HepG2 (cell line): Measurements from ENCODE around the gene IFNLR1. TPM values are rescaled to one million over a fixed set of nuclear protein-coding genes. Genes with fewer than 3 reads are reported as not detected.
A peak's percentile ranks its signal among the peaks of the same experiment; 100 is the strongest.

ENCODE experiments used
- ATF7-NPFF ChIP-seq: sonication (generic); formaldehyde crosslinking; IDR thresholded peaks from 2 replicates; pipeline ENCODE4 v1.8.1; 2023; ENCODE audit warnings: mild to moderate bottlenecking, low read depth, missing genetic modification reagents, moderate library complexity
- ATM ChIP-seq: fragments of 450-650 bp; IDR thresholded peaks from 2 replicates; pipeline ENCODE4 v1.7.1; 2017; ENCODE audit warnings: mild to moderate bottlenecking, borderline replicate concordance
- BCLAF1 ChIP-seq: fragments of 450-650 bp; IDR thresholded peaks from 2 replicates; pipeline ENCODE4 v1.6.1; 2017; ENCODE audit warnings: mild to moderate bottlenecking
- MAFG ChIP-seq: sonication (generic); formaldehyde crosslinking; IDR thresholded peaks from 2 replicates; pipeline ENCODE4 v1.5.1; 2020; ENCODE audit warnings: mild to moderate bottlenecking, missing genetic modification reagents
- MEIS2 ChIP-seq: sonication (generic); formaldehyde crosslinking; IDR thresholded peaks from 2 replicates; pipeline ENCODE4 v1.9.0; 2021; ENCODE audit warnings: mild to moderate bottlenecking, missing genetic modification reagents
- NFIB ChIP-seq: sonication (generic); formaldehyde crosslinking; IDR thresholded peaks from 2 replicates; pipeline ENCODE4 v1.9.0; 2021; ENCODE audit warnings: missing genetic modification reagents, mild to moderate bottlenecking, borderline replicate concordance
- NR2F6 ChIP-seq, 2 experiments: IDR thresholded peaks; 2 replicates each; pipeline ENCODE4 v1.6.1; 2016; ENCODE audit warnings: antibody characterized with exemption in 1 of 2, mild to moderate bottlenecking in 1 of 2
- PHF5A ChIP-seq: IDR thresholded peaks from one replicate; pipeline ENCODE4 v1.6.1; 2018; ENCODE audit warnings: low read depth, missing genetic modification reagents; ENCODE audit not compliant: unreplicated experiment
- PRPF4 ChIP-seq: fragments of 200-400 bp; formaldehyde crosslinking; IDR thresholded peaks from 2 replicates; pipeline ENCODE4 v1.6.1; 2016; ENCODE audit warnings: low read length, low read depth; ENCODE audit not compliant: poor library complexity, severe bottlenecking
- RARA ChIP-seq: IDR thresholded peaks from 2 replicates; pipeline ENCODE4 v1.6.1; 2016; ENCODE audit warnings: missing genetic modification reagents, missing compliant biosample characterization
- RXRB ChIP-seq: IDR thresholded peaks from 2 replicates; pipeline ENCODE4 v1.6.1; 2016; ENCODE audit warnings: borderline replicate concordance, missing genetic modification reagents, missing compliant biosample characterization
- STAT5B ChIP-seq: sonication (generic); formaldehyde crosslinking; IDR thresholded peaks from 2 replicates; pipeline ENCODE4 v1.4.0; 2020; ENCODE audit warnings: missing genetic modification reagents
- TFDP1 ChIP-seq: IDR thresholded peaks from 2 replicates; pipeline ENCODE4 v1.6.1; 2016; ENCODE audit warnings: missing compliant biosample characterization, missing genetic modification reagents, borderline replicate concordance
- THAP11 ChIP-seq: IDR thresholded peaks from 2 replicates; pipeline ENCODE4 v1.6.1; 2016; ENCODE audit warnings: missing biosample characterization, missing genetic modification reagents
- TIGD3 ChIP-seq: sonication (generic); formaldehyde crosslinking; IDR thresholded peaks from 2 replicates; pipeline ENCODE4 v1.5.1; 2020; ENCODE audit warnings: mild to moderate bottlenecking, missing genetic modification reagents, borderline replicate concordance
- ZIK1 ChIP-seq: sonication (generic); formaldehyde crosslinking; IDR thresholded peaks from 2 replicates; pipeline ENCODE4 v1.5.0; 2020; ENCODE audit warnings: mild to moderate bottlenecking, low read depth, missing genetic modification reagents, borderline replicate concordance
- ZNF12 ChIP-seq: sonication (generic); formaldehyde crosslinking; IDR thresholded peaks from 2 replicates; pipeline ENCODE4 v1.5.0; 2020; ENCODE audit warnings: missing genetic modification reagents
- ZNF547 ChIP-seq: sonication (generic); formaldehyde crosslinking; IDR thresholded peaks from 2 replicates; pipeline ENCODE4 v1.5.1; 2020; ENCODE audit warnings: mild to moderate bottlenecking, missing genetic modification reagents
- ZNF549 ChIP-seq: sonication (generic); formaldehyde crosslinking; IDR thresholded peaks from 2 replicates; pipeline ENCODE4 v1.5.0; 2020; ENCODE audit warnings: missing genetic modification reagents
- ZNF558 ChIP-seq: sonication (generic); formaldehyde crosslinking; IDR thresholded peaks from 2 replicates; pipeline ENCODE4 v1.9.0; 2022; ENCODE audit warnings: mild to moderate bottlenecking, missing genetic modification reagents, borderline replicate concordance
- ZSCAN29 ChIP-seq: sonication (generic); formaldehyde crosslinking; conservative IDR thresholded peaks from 2 replicates; pipeline ENCODE4 v1.4.0; 2020; ENCODE audit warnings: mild to moderate bottlenecking, missing genetic modification reagents
- polyA plus RNA-seq, 8 experiments: library from polyadenylated mRNA; depleted of rRNA in 3 of 8; stranded (reverse) in 7 of 8; unstranded in 1 of 8; fragments of >200 nt; fragmentation: Illumina TruSeq in 4 of 8; extraction: Trizol in 4 of 8; gene quantifications; 2 replicates each; pipeline versions ENCODE4 v1.2.1 to v1.2.3, GENCODE V29; 2011 to 2016; ENCODE audit warnings: low read depth in 4 of 8, missing spikeins in 1 of 8, mixed read lengths in 1 of 8; ENCODE audit not compliant: insufficient read depth in 1 of 8
- total RNA-seq, 5 experiments: library from RNA; depleted of rRNA; stranded (reverse); fragments of >200 nt; fragmentation: Illumina TruSeq; extraction: Trizol; gene quantifications; 2 replicates each; pipeline ENCODE4 v1.2.3, GENCODE V29; 2016; ENCODE audit warnings: low read depth in 1 of 5
- TF ChIP-seq, protein P1 (sequence below): sonication (generic); formaldehyde crosslinking; IDR thresholded peaks from 2 replicates; pipeline ENCODE4 v1.4.0; 2020; ENCODE audit warnings: missing genetic modification reagents
- TF ChIP-seq, protein P2 (sequence below): sonication (generic); formaldehyde crosslinking; IDR thresholded peaks from 2 replicates; pipeline ENCODE4 v1.8.1; 2023; ENCODE audit warnings: mild to moderate bottlenecking, moderate library complexity, missing genetic modification reagents

Gene IFNLR1
- total and polyA plus RNA-seq, 2 of the 13 experiments (the other 11 are each of a cell fraction or from before 2014, with no cell fraction given), result 3.8 to 8.5 TPM

DNA sequence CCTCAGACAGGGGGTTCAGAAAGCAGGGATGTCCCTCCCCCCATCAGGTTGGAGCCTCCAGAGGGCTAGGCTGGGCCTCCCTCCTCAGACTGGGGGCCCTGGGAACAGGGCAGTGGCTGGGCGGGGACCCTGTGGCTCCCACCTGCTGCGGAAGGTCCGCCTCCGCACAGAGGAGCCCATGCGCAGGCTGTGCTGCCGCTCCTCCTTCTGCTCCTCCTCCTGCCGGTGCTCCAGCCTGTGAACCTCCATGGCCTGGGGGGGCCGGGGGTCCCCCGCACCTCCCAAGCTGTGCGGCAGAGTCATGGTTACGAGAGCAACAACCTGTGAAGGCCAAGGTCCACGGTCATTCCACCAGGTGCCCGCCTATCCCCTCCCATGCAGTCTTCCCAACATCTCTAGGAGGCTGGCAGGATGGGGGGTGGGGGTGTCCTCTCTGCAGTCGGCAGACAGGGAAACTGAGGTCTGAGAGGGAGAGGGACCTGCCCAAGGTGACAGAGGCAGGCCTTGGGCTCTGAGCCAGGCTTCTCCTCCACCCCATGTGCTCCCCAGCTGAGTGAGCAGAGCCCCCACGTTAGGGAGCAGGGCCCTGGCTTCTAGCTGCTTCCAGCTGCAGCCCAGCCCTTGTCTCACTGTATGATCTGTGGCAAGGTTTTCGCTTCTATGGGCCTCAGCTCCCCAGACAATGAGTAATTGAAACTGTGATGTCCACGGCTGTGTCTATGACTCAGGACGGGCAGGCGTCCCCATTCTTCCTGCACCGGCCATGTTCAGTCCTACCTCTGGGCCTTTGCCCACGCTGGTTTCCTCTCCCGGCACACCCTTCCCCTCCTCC, 78.5 kb downstream of the IFNLR1 start (continued):
- TF ChIP-seq, protein P1, sequence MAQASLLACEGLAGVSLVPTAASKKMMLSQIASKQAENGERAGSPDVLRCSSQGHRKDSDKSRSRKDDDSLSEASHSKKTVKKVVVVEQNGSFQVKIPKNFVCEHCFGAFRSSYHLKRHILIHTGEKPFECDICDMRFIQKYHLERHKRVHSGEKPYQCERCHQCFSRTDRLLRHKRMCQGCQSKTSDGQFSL (CRISPR knock-in tag), result no peak
- TF ChIP-seq ATF7-NPFF (peak; percentile 56; the same call in 1 of the 2 replicates), RXRB (CRISPR knock-in tag) (peak; percentile 79), STAT5B (CRISPR knock-in tag) (no peak), ZNF558 (peak; percentile 85; the same call in 1 of the 2 replicates), PRPF4 (no peak), MEIS2 (CRISPR knock-in tag) (no peak), RARA (CRISPR knock-in tag) (peak; percentile 83), THAP11 (CRISPR knock-in tag) (0 out of 2 replicates have a peak, but pooled peaks have one; percentile 13), ZSCAN29 (0 out of 2 replicates have a peak, but pooled peaks have one; percentile 63), NFIB (no peak), TIGD3 (CRISPR knock-in tag) (no peak), ZNF547 (CRISPR knock-in tag) (no peak), NR2F6 (IDR thresholded peaks at IDR 0.05) (0 out of 2 replicates have a peak, but pooled peaks have one; percentile 50), NR2F6 (CRISPR knock-in tag; IDR thresholded peaks at IDR 0.05) (peak; percentile 46), ATM (no peak), BCLAF1 (no peak), MAFG (CRISPR knock-in tag) (no peak), ZNF549 (CRISPR knock-in tag) (no peak), TFDP1 (CRISPR knock-in tag) (no peak), PHF5A (no peak), ZNF12 (CRISPR knock-in tag) (peak; percentile 12; the same call in 1 of the 2 replicates), ZIK1 (CRISPR knock-in tag) (0 out of 2 replicates have a peak, but pooled peaks have one; percentile 19)
- TF ChIP-seq, protein P2, sequence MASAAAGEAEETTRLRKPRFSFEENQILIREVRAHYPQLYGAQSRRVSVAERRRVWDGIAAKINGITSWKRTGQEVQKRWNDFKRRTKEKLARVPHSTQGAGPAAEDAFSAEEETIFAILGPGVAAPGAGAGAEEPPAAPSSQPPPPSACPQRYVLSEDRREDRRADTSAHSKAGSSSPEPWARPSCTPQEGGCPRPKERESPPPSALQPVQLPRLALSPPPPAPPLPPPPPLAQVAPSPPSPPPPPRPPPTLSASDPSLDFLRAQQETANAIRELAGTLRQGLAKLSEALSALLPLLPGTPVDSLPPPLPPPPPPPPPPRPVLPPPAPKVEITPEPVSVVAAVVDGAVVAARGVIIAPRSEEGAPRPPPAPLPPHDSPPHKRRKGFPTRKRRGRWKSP (CRISPR knock-in tag), result no peak
